Endothelial cell of umbilical vein (primary cell): ENCODE results near the gene SMTNL1. TPM values are rescaled to one million over a fixed set of nuclear protein-coding genes. Genes with fewer than 3 reads are reported as not detected.
A peak's percentile ranks its signal among the peaks of the same experiment; 100 is the strongest.

ENCODE experiments used
- BruUV-seq: library from RNA; stranded (reverse); fragments of 400-500 nt; replicated peaks from 2 replicates; lab custom pipeline; 2021; lab: Mats Ljungman, UMichigan
- CTCF ChIA-PET: fragments of 300-600, 350-600 bp; sonication (Branson Sonifier 250); formaldehyde crosslinking; loops from one replicate; lab custom pipeline; 2021; ENCODE audit warnings: antibody characterized with exemption, inconsistent platforms; lab: Charles Lee
- POLR2A ChIA-PET: fragments of 300-600, 350-600 bp; sonication (Branson Sonifier 250); formaldehyde crosslinking; loops from one replicate; lab custom pipeline; 2021; ENCODE audit warnings: antibody characterized with exemption, inconsistent platforms; lab: Charles Lee
- DNase-seq: peaks from one replicate; pipeline ENCODE4 v3.0.0-alpha.2; 2011; ENCODE audit warnings: low read depth, low spot score
- FAIRE-seq: peaks from 2 replicates; lab custom pipeline; 2011; peaks lifted over from hg19 to GRCh38; lab: Jason Lieb, UNC
- H2AFZ ChIP-seq: 2 replicates; pipeline ENCODE4 v1.6.0; 2012; ENCODE audit warnings: low read depth, low read length, control low read depth, inconsistent platforms
- H3K27ac ChIP-seq: 2 replicates; pipeline ENCODE4 v1.5.1; 2011; ENCODE audit warnings: low read depth, mild to moderate bottlenecking, control low read depth, low read length, moderate library complexity; ENCODE audit not compliant: insufficient read depth
- H3K27me3 ChIP-seq, 2 experiments: 2 replicates each; pipeline versions ENCODE4 v1.6.0 to v1.6.1; 2011; ENCODE audit warnings: low read length in 2 of 2, mixed read lengths in 1 of 2; ENCODE audit not compliant: control insufficient read depth in 2 of 2, insufficient read depth in 2 of 2
- H3K36me3 ChIP-seq, 2 experiments: 2 replicates in 1 of 2; 3 replicates in 1 of 2; pipeline ENCODE4 v1.5.1; 2011; ENCODE audit warnings: low read length in 2 of 2, mild to moderate bottlenecking in 1 of 2, moderate library complexity in 1 of 2; ENCODE audit not compliant: control insufficient read depth in 2 of 2, insufficient read depth in 2 of 2; ENCODE audit errors: extremely low read depth in 1 of 2
- H3K4me1 ChIP-seq: 3 replicates; pipeline ENCODE4 v1.5.1; 2011; ENCODE audit warnings: mild to moderate bottlenecking, low read length; ENCODE audit not compliant: control insufficient read depth, insufficient read depth; ENCODE audit errors: extremely low read depth
- H3K4me2 ChIP-seq: 2 replicates; pipeline ENCODE4 v1.6.1; 2011; ENCODE audit warnings: low read length, control low read depth, mixed read lengths; ENCODE audit not compliant: insufficient read depth
- H3K4me3 ChIP-seq, 3 experiments: fragments of 200-600 bp in 1 of 3; sonication (generic), shearing (Covaris generic) in 1 of 3; replicated peaks in 1 of 3; 2 replicates each; pipeline ENCODE4 v1.5.1; 2011 to 2016; ENCODE audit warnings: control low read depth in 3 of 3, low read length in 3 of 3, mild to moderate bottlenecking in 2 of 3, inconsistent platforms in 1 of 3, low read depth in 1 of 3, moderate library complexity in 1 of 3; ENCODE audit not compliant: insufficient read depth in 1 of 3
- H3K79me2 ChIP-seq: 2 replicates; pipeline ENCODE4 v1.6.0; 2012; ENCODE audit warnings: low read length, inconsistent platforms; ENCODE audit not compliant: control insufficient read depth, insufficient read depth
- H3K9ac ChIP-seq: replicated peaks from 2 replicates; pipeline ENCODE3; 2011; ENCODE audit warnings: low read length, control low read depth; ENCODE audit not compliant: insufficient read depth; ENCODE audit errors: extremely low read depth
- H3K9me1 ChIP-seq: replicated peaks from 3 replicates; pipeline ENCODE4 v1.6.0; 2011; ENCODE audit warnings: mild to moderate bottlenecking, low read length; ENCODE audit not compliant: control insufficient read depth, insufficient read depth; ENCODE audit errors: extremely low read depth
- H3K9me3 ChIP-seq: replicated peaks from 2 replicates; pipeline ENCODE4 v1.5.1; 2012; ENCODE audit warnings: low read length, inconsistent platforms; ENCODE audit not compliant: control insufficient read depth, insufficient read depth
- H4K20me1 ChIP-seq: replicated peaks from 2 replicates; pipeline ENCODE3; 2011; ENCODE audit warnings: mild to moderate bottlenecking, low read length; ENCODE audit not compliant: control insufficient read depth, insufficient read depth; ENCODE audit errors: extremely low read depth
- FOS ChIP-seq: IDR thresholded peaks from 2 replicates; pipeline ENCODE4 v1.6.1; 2011; ENCODE audit warnings: mild to moderate bottlenecking, low read length, moderate library complexity, borderline replicate concordance; ENCODE audit not compliant: insufficient read depth
- GATA2 ChIP-seq: IDR thresholded peaks from 2 replicates; pipeline ENCODE4 v1.7.0; 2011; ENCODE audit warnings: low read depth, mild to moderate bottlenecking, moderate library complexity, mixed read lengths, low read length; ENCODE audit not compliant: insufficient read length, insufficient read depth
- JUN ChIP-seq: IDR thresholded peaks from 2 replicates; pipeline ENCODE4 v1.6.1; 2011; ENCODE audit warnings: borderline replicate concordance, low read depth; ENCODE audit not compliant: insufficient read length, insufficient read depth
- MAX ChIP-seq: IDR thresholded peaks from 2 replicates; pipeline ENCODE4 v1.6.1; 2011; ENCODE audit not compliant: insufficient read depth, insufficient read length
- MYC ChIP-seq: IDR thresholded peaks from one replicate; pipeline ENCODE4 v1.6.1; 2011; ENCODE audit warnings: mild to moderate bottlenecking, low read depth, low read length
- POLR2AphosphoS5 ChIP-seq: IDR thresholded peaks from 2 replicates; pipeline ENCODE4 v1.6.1; 2012; ENCODE audit warnings: low read depth, mild to moderate bottlenecking, control low read depth, low read length, moderate library complexity; ENCODE audit not compliant: insufficient read depth
- dilution Hi-C: fragments of 300-500 bp; cut with MboI; formaldehyde crosslinking; loops from one replicate; pipeline ENCODE4 v1.15.0; 2019; ENCODE audit warnings: low sequenced_read_pairs; ENCODE audit not compliant: extremely low pct_ligation_motif_present
- intact Hi-C: fragments of 100-400 bp; cut with micrococcal nuclease; formaldehyde crosslinking; loops from one replicate; pipeline ENCODE4 v1.10.0; 2022
- polyA plus RNA-seq, 4 experiments: library from polyadenylated mRNA; depleted of rRNA in 3 of 4; stranded (reverse) in 3 of 4; unstranded in 1 of 4; fragments of >200 nt; gene quantifications; 2 replicates each; pipeline versions ENCODE4 v1.2.1 to v1.2.3, GENCODE V29; 2011 to 2012; ENCODE audit warnings: missing spikeins in 1 of 4
- total RNA-seq: library from RNA; stranded (reverse); gene quantifications from 2 replicates; pipeline ENCODE4 v1.2.3, GENCODE V29; 2021
- TF ChIP-seq, protein P1 (sequence below), 2 donors: IDR thresholded peaks; 1 replicate in 1 of 2; 2 replicates in 1 of 2; pipeline ENCODE4 v1.5.1; 2011; ENCODE audit warnings: low read length in 2 of 2, mild to moderate bottlenecking in 2 of 2, moderate library complexity in 2 of 2, control low read depth in 1 of 2, inconsistent platforms in 1 of 2, low read depth in 1 of 2; ENCODE audit not compliant: insufficient read depth in 1 of 2; ENCODE audit errors: extremely low read depth in 1 of 2

SMTNL1 gene
- total and polyA plus RNA-seq, 2 donors (not counting 3 experiments of a cell fraction or from before 2014, with no cell fraction given): not detected

DNA sequence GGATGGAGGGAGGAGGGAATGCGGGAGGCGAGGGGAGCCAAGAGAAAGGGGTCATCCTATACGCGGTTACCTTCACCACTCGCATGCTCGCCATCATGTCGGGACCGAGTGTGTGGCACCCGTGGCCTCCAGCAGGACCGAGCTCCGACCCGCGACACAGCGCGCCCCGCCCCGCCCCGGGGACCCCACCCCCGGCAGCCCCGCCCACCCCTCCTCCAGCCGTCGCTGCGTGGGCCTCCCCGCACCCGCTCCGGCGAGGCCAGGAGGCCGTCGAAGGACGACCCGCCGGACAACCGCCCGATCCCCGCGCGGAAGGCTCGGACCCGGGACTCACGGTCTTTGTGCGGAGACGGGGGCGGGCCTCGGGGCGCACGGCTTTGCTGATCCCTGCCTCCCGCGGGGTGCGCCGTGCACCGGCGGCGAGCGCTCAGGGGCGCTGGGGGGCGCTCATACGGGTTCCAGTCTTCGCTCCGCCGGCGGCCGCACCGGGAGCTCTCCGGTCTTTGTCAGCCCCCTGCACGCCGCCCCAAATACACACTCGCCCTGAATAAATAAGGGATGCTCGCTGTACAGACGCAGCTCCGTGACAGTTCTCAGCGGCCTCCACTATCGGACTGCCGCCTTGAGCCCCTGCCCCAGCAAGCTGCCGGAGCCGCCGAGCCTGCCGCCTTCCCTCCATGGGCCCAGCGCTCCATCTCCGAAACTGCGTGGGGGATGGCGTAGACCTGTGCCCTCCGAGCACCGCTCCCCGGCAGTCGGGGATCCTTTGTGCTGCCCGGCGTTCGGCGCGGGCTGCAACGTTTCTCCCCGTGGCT lies 30.3 kb downstream of the SMTNL1 start, which contains the start of gene UBE2L6:
Gene UBE2L6, minus strand, starts transcription at position 158 of the 815 bp plus-strand sequence. Its CDS starts 61 bp downstream, at position 97.
- FAIRE-seq (peak; percentile 50), DNase-seq (no peak)
- no peaks in the 10 kb centered on the region for H3K36me3 ChIP-seq
- H3K4me2 ChIP-seq: peak within 1 kb of the TSS; percentile 96
- H3K27me3 ChIP-seq: no peaks in the 10 kb centered on the region
- POLR2A ChIA-PET: interaction anchor here (1.4 kb wide), 1 partner anchor 73 kb away, joined by 4 read pairs; no protein-coding TSS in a partner anchor
- H3K9me3 ChIP-seq: no peaks in the 10 kb centered on the region
- peaks cover 10% of the 10 kb centered on the region for H3K4me1 ChIP-seq
- peak within 1 kb of the TSS; percentile 100 for H2AFZ ChIP-seq
- H3K9me1 ChIP-seq: no peaks in the 10 kb centered on the region
- intact Hi-C loops: loop anchor here (1.0 kb wide), 2 partner anchors 74 to 145 kb away; partner anchors contain the start of genes MED19 and TMX2
- CTCF ChIA-PET: interaction anchor here (0.6 to 6.0 kb wide), 34 partner anchors 8 to 1568 kb away, joined by 3 to 154 read pairs (median 4); no protein-coding TSS in a partner anchor
- H3K4me3 ChIP-seq: peak within 1 kb of the TSS; percentile 56 to 86 (median 76)
- H3K27ac ChIP-seq: no peak within 1 kb of the TSS
- TF ChIP-seq POLR2AphosphoS5: no peak
- no peak for TF ChIP-seq JUN
- TF ChIP-seq FOS: no peak
- TF ChIP-seq, protein P1, sequence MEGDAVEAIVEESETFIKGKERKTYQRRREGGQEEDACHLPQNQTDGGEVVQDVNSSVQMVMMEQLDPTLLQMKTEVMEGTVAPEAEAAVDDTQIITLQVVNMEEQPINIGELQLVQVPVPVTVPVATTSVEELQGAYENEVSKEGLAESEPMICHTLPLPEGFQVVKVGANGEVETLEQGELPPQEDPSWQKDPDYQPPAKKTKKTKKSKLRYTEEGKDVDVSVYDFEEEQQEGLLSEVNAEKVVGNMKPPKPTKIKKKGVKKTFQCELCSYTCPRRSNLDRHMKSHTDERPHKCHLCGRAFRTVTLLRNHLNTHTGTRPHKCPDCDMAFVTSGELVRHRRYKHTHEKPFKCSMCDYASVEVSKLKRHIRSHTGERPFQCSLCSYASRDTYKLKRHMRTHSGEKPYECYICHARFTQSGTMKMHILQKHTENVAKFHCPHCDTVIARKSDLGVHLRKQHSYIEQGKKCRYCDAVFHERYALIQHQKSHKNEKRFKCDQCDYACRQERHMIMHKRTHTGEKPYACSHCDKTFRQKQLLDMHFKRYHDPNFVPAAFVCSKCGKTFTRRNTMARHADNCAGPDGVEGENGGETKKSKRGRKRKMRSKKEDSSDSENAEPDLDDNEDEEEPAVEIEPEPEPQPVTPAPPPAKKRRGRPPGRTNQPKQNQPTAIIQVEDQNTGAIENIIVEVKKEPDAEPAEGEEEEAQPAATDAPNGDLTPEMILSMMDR (IDR thresholded peaks at IDR 0.05; ENCODE audit: extremely low read depth in 1 of 2, insufficient read depth in 1 of 2, low read depth in 1 of 2, low read length in 2 of 2): peak; percentile 33 to 93
- TF ChIP-seq MYC: no peak
- no peak for TF ChIP-seq GATA2
- TF ChIP-seq MAX: peak; percentile 16
- BruUV-seq: no TSS peak
- no peaks in the 10 kb centered on the region for H3K79me2 ChIP-seq
- no peaks in the 10 kb centered on the region for H4K20me1 ChIP-seq
- H3K9ac ChIP-seq: peak within 1 kb of the TSS; percentile 49
- dilution Hi-C loops: no loop called here
